Activated CD4-positive, alpha-beta T cell treated with anti-CD3 and anti-CD28 coated beads, Interleukin-2, amount 10 ng/mL, durations not matched to agents 7 days and 5 days (primary cell): Measurements from ENCODE around the gene AKR1B1. TPM values are rescaled to one million over a fixed set of nuclear protein-coding genes. Genes with fewer than 3 reads are reported as not detected.
"Not testable (repeated sequence)": the region's sequence is repeated elsewhere in the genome, so short reads cannot be mapped to it uniquely, and the experiment has no call there.

ENCODE experiments used
- CTCF ChIA-PET: fragments of 350-600 bp; sonication (Branson Sonifier 250); formaldehyde crosslinking; loops from one replicate; lab custom pipeline; 2021; ENCODE audit warnings: antibody characterized with exemption; lab: Charles Lee
- POLR2A ChIA-PET: fragments of 350-600 bp; sonication (Branson Sonifier 250); formaldehyde crosslinking; loops from one replicate; lab custom pipeline; 2021; ENCODE audit warnings: antibody characterized with exemption; lab: Charles Lee
- DNase-seq: peaks from one replicate; pipeline ENCODE4 v3.0.0-alpha.2; 2020
- H3K27ac Mint-ChIP-seq: one replicate; pipeline ENCODE4 v1.8.0; 2021; ENCODE audit warnings: mild to moderate bottlenecking, moderate library complexity, mixed read lengths
- H3K27me3 Mint-ChIP-seq: one replicate; pipeline ENCODE4 v1.8.0; 2021; ENCODE audit warnings: mixed read lengths
- H3K36me3 Mint-ChIP-seq: one replicate; pipeline ENCODE4 v1.8.0; 2021; ENCODE audit warnings: low read depth, mixed read lengths
- H3K4me1 Mint-ChIP-seq: one replicate; pipeline ENCODE4 v1.8.0; 2021; ENCODE audit warnings: mixed read lengths
- H3K4me3 Mint-ChIP-seq: one replicate; pipeline ENCODE4 v1.8.0; 2021; ENCODE audit warnings: mild to moderate bottlenecking, moderate library complexity, mixed read lengths
- H3K9me3 Mint-ChIP-seq: one replicate; pipeline ENCODE4 v1.8.0; 2021; ENCODE audit warnings: mixed read lengths
- total RNA-seq, 2 experiments: library from RNA; stranded (reverse); gene quantifications; one replicate each; pipeline ENCODE4 v1.2.3, GENCODE V29; 2021

Gene AKR1B1
- total RNA-seq = 100 to 1,000 TPM in 1 of 2 experiments, 10 to 100 TPM in 1; 98.1 to 106 TPM

DNA sequence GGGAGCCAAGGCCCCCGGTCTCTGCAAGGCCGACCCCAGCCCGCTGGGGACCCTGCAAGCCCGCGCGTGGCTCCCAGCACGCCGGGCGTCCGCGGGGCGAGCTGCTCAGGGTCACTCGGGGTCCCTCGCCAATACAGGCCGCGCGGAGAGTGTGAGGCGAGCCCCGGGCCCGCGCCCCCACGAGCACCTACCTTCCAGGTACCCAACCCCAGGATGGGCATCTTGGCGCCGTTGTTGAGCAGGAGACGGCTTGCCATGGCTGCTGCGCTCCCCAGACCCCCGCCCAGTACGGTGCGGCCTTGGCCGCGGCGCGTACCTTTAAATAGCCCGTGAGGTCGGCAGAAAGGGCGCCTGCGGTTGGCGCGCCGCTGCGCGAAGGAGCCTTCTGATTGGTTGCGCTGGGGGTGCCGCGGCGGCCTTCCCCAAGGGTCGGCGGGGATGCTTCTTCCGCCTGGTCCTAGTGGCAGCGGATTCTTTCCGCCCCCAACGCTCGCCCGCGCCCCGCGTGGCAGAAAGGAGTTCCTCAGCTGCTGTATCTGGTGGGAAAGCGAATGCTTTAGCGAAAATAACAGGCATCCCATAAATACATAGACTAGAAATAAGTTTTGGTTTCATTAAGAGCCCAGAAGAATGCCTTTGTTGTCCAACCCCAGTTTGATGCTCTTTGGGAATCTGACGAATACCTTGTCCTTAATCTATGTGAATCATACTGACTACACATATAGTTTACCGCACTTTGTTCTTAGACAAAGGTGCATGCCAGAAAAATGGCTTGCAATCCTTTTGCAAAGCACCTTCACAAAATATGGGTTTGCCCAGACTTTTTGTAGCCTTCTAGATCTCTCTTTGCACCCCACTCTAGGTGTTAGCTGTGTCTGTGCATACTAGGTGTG lies at the start of gene AKR1B1:
Gene AKR1B1, minus strand, starts transcription at position 295 of the 893 bp plus-strand sequence. Its CDS starts 38 bp downstream, at position 257.
- Mint-ChIP-seq H3K27ac (peak within 1 kb of the TSS; percentile 86), H3K4me3 (peak within 1 kb of the TSS; percentile 80), H3K27me3 (no peaks in the 10 kb centered on the region), H3K9me3 (peaks cover 2% of the 10 kb centered on the region), H3K36me3 (peaks cover 21% of the 10 kb centered on the region), H3K4me1 (peaks cover 47% of the 10 kb centered on the region)
- ChIA-PET CTCF (interaction anchor here (1.2 to 2.7 kb wide), 8 partner anchors 8 to 90 kb away, joined by 3 to 16 read pairs (median 5); partner anchors contain the start of gene AKR1B15), POLR2A (no interaction called here)
- peak; percentile 88 for DNase-seq

DNA sequence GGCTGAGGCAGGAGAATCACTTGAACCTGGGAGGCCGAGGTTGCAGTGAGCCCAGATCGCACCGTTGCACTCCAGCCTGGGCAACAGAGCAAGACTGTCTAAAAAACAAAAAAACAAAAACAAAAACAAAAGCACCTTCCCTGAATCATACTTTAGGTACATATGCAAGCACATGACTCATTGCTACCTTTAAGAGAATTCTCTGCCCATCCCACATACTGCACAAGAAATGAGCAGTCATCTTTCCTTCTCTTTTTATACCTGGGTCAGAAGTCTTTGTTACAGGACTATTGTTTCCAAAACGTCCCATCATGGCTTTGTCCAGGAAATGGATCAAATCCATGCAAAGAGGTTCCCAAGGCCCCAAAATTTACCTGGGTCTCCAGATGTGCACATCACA lies 47.0 kb upstream of the AKR1B1 start:
- Mint-ChIP-seq H3K27me3 (peaks cover 3% of the 10 kb centered on the region), H3K4me1 (no peaks in the 10 kb centered on the region), H3K27ac (no peak overlapping the region), H3K36me3 (no peaks in the 10 kb centered on the region), H3K9me3 (no peaks in the 10 kb centered on the region), H3K4me3 (no peak overlapping the region)
- POLR2A ChIA-PET = no interaction called here
- CTCF ChIA-PET = no interaction called here
- no peak for DNase-seq

DNA sequence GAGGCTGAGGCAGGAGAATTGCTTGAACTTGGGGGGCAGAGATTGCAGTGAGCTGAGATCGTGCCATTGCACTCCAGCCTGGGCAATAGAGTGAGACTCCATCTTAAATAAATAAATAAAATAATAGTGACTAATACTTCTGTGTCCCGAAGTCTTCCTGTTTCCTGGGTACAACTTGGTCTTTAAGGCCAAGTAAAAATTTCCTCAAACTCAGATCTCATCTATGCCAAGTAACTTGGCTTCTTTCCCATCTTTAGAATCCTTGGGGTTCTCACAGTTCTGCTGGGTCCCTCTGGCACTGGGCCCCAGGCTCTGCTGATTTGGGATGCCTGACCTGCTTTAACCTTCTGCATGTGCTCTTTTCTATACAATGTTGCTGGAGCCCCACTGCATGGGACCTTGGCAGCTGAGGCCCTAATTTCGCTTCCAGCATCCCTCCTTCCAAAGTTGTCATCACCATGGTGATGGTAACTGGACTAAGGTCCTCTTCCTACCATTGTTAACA lies 45.8 kb upstream of the AKR1B1 start:
- H3K4me1 Mint-ChIP-seq = no peaks in the 10 kb centered on the region
- ChIA-PET CTCF (no interaction called here), POLR2A (no interaction called here)
- H3K4me3 Mint-ChIP-seq = no peak overlapping the region
- no peak overlapping the region for H3K27ac Mint-ChIP-seq
- no peaks in the 10 kb centered on the region for H3K9me3 Mint-ChIP-seq
- DNase-seq = no peak
- peaks cover 5% of the 10 kb centered on the region for H3K27me3 Mint-ChIP-seq
- no peaks in the 10 kb centered on the region for H3K36me3 Mint-ChIP-seq

DNA sequence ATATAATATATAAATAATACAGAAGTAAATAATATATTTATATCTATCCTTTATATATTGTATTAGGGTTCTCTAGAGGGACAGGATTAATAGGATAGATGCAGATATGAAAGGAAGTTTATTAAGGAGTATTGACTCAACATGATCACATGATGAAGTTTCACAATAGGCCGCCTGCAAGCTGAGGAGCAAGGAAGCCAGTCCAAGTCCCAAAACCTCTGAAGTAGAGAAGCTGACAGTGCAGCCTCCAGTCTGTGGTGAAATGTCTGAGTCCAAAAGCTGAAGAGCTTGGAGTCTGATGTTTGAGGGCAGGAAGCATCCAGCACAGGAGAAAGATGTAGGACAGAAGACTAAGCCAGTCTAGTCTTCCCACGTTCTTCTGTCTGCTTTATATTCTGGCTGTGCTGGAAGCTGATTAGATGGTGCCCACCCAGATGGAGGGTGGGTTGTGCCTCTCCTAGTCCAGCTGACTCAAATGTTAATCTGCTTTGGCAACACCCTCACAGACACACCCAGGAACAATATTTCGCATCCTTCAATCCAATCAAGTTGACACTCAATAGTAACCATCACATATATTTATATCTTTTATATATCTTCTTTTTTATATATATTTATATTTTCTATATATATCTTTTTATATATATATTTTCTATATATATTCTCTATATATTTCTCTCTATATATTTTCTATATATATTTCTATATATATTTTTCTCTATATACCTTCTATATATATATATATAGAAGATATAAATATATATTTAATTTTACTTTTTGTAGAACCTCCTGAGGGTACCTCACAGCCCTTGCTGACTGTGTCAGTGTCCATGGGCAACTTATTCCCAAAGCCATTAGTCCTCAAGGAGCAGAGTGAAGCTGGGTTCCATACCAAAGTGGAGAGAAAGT lies 43.8 kb upstream of the AKR1B1 start:
- Mint-ChIP-seq H3K4me3 (no peak overlapping the region), H3K9me3 (no peaks in the 10 kb centered on the region), H3K27me3 (peaks cover 12% of the 10 kb centered on the region), H3K36me3 (no peaks in the 10 kb centered on the region), H3K27ac (no peak overlapping the region), H3K4me1 (no peaks in the 10 kb centered on the region)
- no peak for DNase-seq
- ChIA-PET CTCF (no interaction called here), POLR2A (no interaction called here)

DNA sequence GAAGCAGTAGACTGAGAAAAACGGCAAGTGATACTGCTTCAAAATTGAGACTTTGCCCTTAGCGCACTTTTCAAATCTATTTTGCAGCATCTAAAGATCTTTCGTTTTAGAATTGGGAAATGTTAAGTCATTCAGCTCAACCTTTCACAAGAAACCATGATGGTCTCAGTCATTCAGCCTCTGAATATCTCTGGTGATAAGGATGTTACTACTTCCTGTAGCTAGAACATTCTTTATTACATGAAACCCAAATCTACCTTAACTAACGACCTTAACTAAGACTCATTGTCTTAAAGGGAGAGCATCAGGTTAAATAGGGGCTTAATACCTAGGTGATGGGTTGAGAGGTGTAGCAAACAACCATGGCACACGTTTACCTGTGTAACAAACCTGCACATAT lies 42.1 kb upstream of the AKR1B1 start:
- peaks cover 12% of the 10 kb centered on the region for H3K27me3 Mint-ChIP-seq
- DNase-seq = no peak
- ChIA-PET CTCF (interaction anchor here (1.1 kb wide), 1 partner anchor 13 kb away, joined by 3 read pairs; no protein-coding TSS in a partner anchor), POLR2A (no interaction called here)
- no peak overlapping the region for H3K4me3 Mint-ChIP-seq
- no peaks in the 10 kb centered on the region for H3K4me1 Mint-ChIP-seq
- H3K36me3 Mint-ChIP-seq = no peaks in the 10 kb centered on the region
- H3K27ac Mint-ChIP-seq = no peak overlapping the region
- no peaks in the 10 kb centered on the region for H3K9me3 Mint-ChIP-seq

DNA sequence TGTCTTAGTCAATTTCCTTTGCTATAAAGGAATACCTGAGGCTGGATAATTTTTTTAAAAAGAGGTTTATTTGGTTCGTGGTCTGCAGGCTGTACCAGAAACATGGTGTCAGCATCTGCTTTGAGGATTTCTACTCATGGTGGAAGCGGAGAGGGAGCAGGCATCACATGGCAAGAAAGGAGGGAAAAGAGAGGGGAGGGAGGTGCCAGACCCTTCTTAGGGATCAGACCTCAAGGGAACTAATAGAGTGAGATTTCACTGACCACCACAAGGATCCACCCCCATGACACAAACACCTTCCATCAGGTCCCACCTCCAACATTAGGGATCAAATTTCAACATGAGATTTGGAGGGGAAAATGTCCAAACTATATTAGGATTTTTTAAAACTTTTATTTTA lies 41.5 kb upstream of the AKR1B1 start:
- CTCF ChIA-PET = interaction anchor here (0.7 to 1.1 kb wide), 2 partner anchors 13 to 68 kb away, joined by 3 read pairs; no protein-coding TSS in a partner anchor

DNA sequence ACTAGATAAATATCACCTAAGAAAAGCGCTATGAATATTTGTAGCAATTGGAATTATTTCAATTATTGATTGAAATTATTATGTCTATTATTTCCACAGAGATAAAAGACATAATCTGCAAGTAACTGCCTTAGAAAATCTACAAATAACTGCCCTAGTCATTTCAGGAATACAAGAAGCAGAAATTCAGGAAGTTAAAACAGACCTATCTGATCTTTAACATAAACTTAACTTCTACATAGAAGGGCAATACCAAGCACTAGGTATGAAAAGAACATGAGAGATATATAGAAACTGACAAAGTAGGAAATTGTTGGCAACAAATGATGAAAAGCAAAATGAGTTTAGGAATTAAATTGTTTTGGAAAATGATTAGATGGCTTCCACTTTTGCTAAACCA lies 36.6 kb upstream of the AKR1B1 start:
- H3K9me3 Mint-ChIP-seq = no peaks in the 10 kb centered on the region
- ChIA-PET POLR2A (no interaction called here), CTCF (no interaction called here)
- peaks cover 40% of the 10 kb centered on the region for H3K27me3 Mint-ChIP-seq
- no peak overlapping the region for H3K4me3 Mint-ChIP-seq
- H3K27ac Mint-ChIP-seq = no peak overlapping the region
- H3K36me3 Mint-ChIP-seq = no peaks in the 10 kb centered on the region
- H3K4me1 Mint-ChIP-seq = no peaks in the 10 kb centered on the region
- no peak for DNase-seq

More for the DNA sequence above, 41.5 kb upstream of the AKR1B1 start:
- no peak overlapping the region for H3K4me3 Mint-ChIP-seq
- no peaks in the 10 kb centered on the region for H3K9me3 Mint-ChIP-seq
- H3K27ac Mint-ChIP-seq = no peak overlapping the region
- no peaks in the 10 kb centered on the region for H3K36me3 Mint-ChIP-seq
- peaks cover 15% of the 10 kb centered on the region for H3K27me3 Mint-ChIP-seq
- no peaks in the 10 kb centered on the region for H3K4me1 Mint-ChIP-seq
- POLR2A ChIA-PET = no interaction called here
- no peak for DNase-seq

DNA sequence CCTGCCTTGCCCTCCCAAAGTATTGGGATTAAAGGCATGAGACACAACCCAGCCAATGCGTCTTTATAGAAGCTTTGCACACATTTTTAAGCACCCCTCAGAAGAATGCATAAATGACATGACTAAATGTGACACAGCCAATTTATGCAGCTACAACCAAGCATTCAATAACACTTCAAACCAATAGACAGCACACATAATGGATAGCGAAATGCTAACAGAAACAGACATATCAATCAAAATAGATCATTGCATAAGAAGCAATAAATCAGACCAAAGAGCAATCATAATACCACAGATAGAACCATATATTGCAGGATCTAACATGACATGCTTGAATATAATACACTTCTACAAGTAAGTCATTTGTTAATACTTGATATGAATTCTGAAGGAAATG lies 34.2 kb upstream of the AKR1B1 start:
- no peak overlapping the region for H3K4me3 Mint-ChIP-seq
- DNase-seq = no peak
- H3K9me3 Mint-ChIP-seq = no peaks in the 10 kb centered on the region
- no peaks in the 10 kb centered on the region for H3K36me3 Mint-ChIP-seq
- H3K4me1 Mint-ChIP-seq = no peaks in the 10 kb centered on the region
- H3K27ac Mint-ChIP-seq = no peak overlapping the region
- H3K27me3 Mint-ChIP-seq = peaks cover 44% of the 10 kb centered on the region
- POLR2A ChIA-PET = no interaction called here
- CTCF ChIA-PET = no interaction called here

DNA sequence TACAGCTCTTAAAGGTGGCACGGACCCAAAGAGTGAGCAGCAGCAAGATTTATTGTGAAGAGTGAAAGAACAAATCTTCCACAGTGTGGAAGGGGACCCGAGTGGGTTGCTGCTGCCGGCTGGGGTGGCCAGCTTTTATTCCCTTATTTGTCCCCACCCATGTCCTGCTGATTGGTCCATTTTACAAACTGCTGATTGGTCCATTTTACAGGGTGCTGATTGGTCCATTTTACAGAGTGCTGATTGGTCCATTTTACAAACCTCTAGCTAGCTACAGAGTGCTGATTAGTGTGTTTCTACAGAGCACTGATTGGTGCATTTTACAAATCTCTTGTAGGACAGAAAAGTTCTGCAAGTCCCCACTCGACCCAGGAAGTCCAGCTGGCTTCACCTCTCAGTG lies 28.8 kb upstream of the AKR1B1 start:
- H3K27ac Mint-ChIP-seq, H3K4me3 Mint-ChIP-seq, H3K4me1 Mint-ChIP-seq, H3K36me3 Mint-ChIP-seq, H3K9me3 Mint-ChIP-seq, CTCF ChIA-PET, POLR2A ChIA-PET, DNase-seq: not testable (repeated sequence)
- H3K27me3 Mint-ChIP-seq = peaks cover 25% of the 10 kb centered on the region

DNA sequence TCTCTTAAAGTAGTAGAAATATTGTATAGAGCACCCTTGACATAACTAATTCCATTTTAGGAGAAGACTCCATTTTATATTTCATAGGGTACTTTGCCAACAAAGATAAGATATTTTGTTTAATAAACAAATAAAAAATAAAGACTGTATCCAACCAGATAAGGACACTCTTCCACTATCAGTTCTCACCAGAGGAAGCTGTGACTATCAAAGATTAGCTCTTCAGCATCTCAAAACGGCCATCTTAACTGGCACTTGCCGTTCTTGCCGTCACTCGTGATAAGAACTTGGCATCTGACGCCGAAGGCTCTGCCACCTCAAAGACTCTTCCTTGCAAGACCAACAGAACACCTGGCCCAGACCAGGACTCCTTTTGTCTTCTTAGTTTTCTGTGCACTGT lies 26.3 kb upstream of the AKR1B1 start:
- CTCF ChIA-PET = no interaction called here
- H3K27me3 Mint-ChIP-seq = peaks cover 12% of the 10 kb centered on the region
- POLR2A ChIA-PET = no interaction called here
- no peak overlapping the region for H3K4me3 Mint-ChIP-seq
- H3K4me1 Mint-ChIP-seq = no peaks in the 10 kb centered on the region
- no peak for DNase-seq
- H3K27ac Mint-ChIP-seq = no peak overlapping the region
- no peaks in the 10 kb centered on the region for H3K36me3 Mint-ChIP-seq
- no peaks in the 10 kb centered on the region for H3K9me3 Mint-ChIP-seq

DNA sequence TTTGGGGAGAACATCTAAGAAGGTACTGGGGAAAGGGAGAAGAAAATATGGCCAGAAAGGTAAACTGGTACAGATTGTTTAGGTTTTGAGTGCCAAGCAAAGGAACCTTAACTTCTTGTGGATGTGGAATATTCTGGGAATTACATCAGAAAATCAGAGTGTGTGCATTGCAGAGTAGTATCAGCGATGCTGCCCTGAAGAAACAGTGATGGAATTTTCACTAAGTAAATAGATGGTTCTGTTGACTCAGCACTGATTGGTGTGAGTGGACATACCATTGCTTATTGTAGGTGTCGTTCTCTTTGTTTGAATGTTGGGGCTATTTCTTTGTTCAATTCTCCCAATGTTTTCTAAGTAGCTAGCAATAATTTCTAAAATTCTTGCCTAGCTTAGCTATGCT lies 24.4 kb upstream of the AKR1B1 start:
- Mint-ChIP-seq H3K27ac (no peak overlapping the region), H3K4me3 (no peak overlapping the region), H3K27me3 (peaks cover 3% of the 10 kb centered on the region), H3K9me3 (no peaks in the 10 kb centered on the region), H3K4me1 (no peaks in the 10 kb centered on the region), H3K36me3 (no peaks in the 10 kb centered on the region)
- CTCF ChIA-PET = no interaction called here
- POLR2A ChIA-PET = no interaction called here
- DNase-seq = no peak

DNA sequence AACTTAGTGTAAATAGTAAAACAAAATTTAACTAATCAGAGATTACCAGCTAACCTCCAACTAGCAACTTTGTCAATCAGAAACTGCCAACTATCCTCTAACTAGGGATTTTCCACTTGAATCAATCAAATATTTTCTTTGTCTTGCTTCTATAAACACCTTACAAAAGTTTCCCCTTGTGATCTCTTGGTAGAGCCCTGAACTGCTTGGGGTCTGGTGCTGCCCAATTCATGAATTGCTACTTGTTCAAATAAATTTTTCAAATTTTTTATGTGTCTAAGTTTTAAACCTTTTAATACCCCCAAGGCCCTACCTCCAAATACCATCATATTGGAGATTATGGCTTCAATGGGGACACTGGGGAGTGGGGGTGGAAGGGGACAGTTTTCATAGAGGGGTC lies 24.0 kb upstream of the AKR1B1 start:
- no peak overlapping the region for H3K4me3 Mint-ChIP-seq
- ChIA-PET POLR2A (no interaction called here), CTCF (no interaction called here)
- no peaks in the 10 kb centered on the region for H3K36me3 Mint-ChIP-seq
- H3K27me3 Mint-ChIP-seq = peaks cover 3% of the 10 kb centered on the region
- no peaks in the 10 kb centered on the region for H3K9me3 Mint-ChIP-seq
- no peak for DNase-seq
- no peaks in the 10 kb centered on the region for H3K4me1 Mint-ChIP-seq
- H3K27ac Mint-ChIP-seq = no peak overlapping the region

DNA sequence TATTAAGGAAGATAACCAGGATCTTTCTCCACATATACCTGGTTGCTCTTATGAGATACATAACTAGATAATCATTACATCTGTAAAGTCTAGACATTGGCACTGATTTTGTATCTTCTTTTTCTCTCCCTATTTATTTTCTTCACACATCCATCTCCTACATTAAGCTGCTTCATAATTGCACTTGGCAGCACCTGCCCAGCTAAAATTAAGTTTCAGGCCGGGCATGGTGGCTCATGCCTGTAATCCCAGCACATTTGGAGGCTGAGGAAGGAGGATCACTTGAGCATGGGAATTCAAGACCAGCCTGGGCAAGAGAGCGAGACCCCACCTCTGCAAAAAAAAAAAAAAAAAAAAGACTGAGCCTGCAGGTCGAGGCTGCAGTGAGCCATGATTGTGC lies 22.3 kb upstream of the AKR1B1 start:
- ChIA-PET POLR2A (no interaction called here), CTCF (interaction anchor here (1.3 kb wide), 1 partner anchor 10 kb away, joined by 3 read pairs; no protein-coding TSS in a partner anchor)

More for the DNA sequence above, 22.3 kb upstream of the AKR1B1 start:
- peaks cover 3% of the 10 kb centered on the region for H3K27me3 Mint-ChIP-seq
- H3K27ac Mint-ChIP-seq = no peak overlapping the region
- H3K4me1 Mint-ChIP-seq = no peaks in the 10 kb centered on the region
- DNase-seq = no peak
- no peak overlapping the region for H3K4me3 Mint-ChIP-seq
- no peaks in the 10 kb centered on the region for H3K9me3 Mint-ChIP-seq
- no peaks in the 10 kb centered on the region for H3K36me3 Mint-ChIP-seq
